ENCODE results near the gene TFB2M.
"Not testable (repeated sequence)": the region's sequence is repeated elsewhere in the genome, so short reads cannot be mapped to it uniquely, and the experiment has no call there.

TFB2M gene

DNA sequence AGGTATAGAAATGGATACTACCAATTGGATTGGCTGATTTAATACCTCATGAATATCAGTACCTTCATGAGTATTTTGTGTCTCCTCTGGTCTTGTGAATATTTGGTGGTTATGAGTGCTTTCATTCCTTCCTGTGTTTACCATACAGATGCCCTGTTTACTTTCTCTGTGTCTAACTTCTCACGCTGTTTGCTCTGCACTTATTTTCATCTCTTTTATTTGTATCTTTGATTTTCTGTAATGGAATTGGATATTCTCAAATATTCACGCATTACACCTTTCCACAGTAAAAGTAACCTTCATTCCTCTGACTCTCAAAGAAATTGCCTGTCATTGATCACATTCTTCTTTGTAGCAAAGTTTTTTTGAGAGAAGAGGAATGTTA lies 17.0 kb upstream of the TFB2M start:
- no peak for DNase-seq (ENCODE audit: low read depth in 2 of 2, low spot score in 1 of 2)

- no peak for DNase-seq (ENCODE audit: low read depth in 2 of 2, low spot score in 1 of 2)
Measured at GRCh38 chr1:246582301-246583055, 16.4 kb upstream of the TFB2M start.

DNA sequence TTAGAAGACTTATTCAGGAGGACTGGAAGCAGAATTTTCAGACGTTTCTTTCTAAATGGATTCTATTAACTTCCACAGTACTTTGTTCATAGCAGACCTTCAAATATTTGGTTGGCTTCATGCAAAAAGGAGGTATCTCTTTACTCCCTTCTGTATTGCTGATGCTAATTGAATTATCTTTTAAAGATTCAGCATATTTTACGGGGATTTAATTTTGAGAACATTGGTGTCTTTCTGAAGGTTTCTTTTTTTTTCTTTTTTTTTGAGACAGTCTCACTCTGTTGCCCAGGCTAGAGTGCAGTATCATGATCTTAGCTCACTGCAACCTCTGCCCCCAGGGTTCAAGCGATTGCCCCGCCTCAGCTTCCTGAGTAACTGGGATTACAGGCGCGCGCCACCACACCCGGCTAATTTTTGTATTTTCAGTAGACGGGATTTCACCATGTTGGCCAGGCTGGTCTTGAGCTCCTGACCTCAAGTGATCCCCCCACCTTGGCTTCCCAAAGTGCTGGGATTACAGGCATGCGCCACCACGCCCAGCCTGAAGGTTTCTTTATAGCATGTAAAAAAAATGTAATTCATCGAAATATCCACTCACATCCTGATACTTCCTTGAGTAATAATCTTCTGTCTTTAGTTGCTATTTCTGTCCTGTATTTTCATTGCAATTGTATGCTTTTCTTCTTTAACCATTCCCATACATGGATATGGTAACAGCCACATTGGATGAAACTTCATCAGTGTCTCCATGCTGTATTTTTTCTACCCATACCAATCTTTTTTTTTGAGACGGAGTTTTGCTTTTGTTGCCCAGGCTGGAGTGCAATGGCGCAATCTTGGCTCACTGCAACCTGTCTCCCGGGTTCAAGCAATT lies 14.7 kb upstream of the TFB2M start:
- DNase-seq (ENCODE audit: low read depth in 2 of 2, low spot score in 1 of 2) = no peak

DNA sequence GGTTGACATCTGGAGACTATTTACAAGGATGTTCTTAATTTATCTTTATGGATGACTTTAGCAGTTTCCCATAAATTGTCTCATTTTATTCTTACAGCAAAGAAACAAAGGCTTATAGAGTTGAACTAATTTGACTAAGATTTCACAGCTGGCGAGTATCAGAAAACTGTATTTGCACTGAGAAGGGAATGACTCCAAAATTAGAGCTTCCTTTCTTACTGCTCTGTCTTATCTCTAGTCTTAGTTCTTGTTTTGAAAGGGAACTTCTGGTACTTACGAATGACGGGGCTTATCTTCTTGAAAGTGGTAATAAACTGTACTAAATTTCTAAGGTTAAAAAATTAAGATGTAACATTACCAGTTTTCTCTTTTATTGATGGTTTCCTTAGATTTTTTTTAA lies 13.8 kb upstream of the TFB2M start:
- DNase-seq (ENCODE audit: low read depth in 2 of 2, low spot score in 1 of 2) = no peak

- no peak for DNase-seq (ENCODE audit: low read depth in 2 of 2, low spot score in 1 of 2)
Measured at GRCh38 chr1:246577720-246578106, 11.7 kb upstream of the TFB2M start.

DNA sequence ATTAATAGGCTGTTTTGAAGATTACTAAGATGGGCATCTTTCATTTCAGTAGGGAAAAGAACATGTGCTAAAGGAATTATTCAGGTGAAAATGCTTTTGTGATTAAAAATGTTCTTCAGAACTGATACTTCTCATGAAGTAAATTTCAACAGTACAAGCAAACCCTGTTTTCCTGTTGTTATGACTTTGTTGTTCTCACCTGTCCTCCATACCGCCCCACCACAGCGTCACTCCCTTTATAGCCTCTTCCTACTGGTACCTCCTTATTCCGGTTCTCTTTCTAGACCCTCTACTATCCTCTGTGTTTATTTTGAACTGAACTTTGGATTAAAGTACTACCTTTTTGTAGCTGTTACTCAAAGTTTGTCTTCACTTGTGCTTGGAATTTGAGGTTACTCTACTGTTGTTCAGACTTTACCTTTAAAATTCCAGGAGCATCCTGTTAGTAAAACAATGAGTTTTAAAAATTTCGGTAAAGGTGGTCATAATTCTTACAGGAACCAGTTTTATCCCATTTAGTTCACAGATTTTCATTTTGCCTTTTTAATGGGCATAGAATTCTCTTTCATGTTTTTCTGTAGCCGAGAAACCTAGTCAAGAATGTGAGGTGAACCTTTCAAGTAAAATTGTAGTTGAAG lies 11.1 kb upstream of the TFB2M start:
- DNase-seq (ENCODE audit: low read depth in 2 of 2, low spot score in 1 of 2) = no peak

DNA sequence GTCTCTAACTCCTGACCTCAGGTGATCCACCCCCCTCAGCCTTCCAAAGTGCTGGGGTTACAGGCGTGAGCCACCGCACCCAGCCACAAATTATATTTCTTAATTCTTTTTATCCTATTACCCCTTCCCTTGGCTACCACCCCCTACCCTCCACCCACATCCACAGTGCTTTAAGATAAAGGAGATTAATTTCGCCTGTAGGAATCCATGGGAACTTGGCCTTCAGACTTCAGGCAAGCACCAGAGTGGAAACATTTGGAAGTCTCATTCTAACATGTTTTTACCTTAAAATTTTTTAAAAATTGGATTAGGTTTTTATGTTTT lies 10.6 kb upstream of the TFB2M start:
- DNase-seq (ENCODE audit: low read depth in 2 of 2, low spot score in 1 of 2) = no peak

- DNase-seq (ENCODE audit: low read depth in 2 of 2, low spot score in 1 of 2) = no peak
Measured at GRCh38 chr1:246573491-246573890, 7.4 kb upstream of the TFB2M start.

DNA sequence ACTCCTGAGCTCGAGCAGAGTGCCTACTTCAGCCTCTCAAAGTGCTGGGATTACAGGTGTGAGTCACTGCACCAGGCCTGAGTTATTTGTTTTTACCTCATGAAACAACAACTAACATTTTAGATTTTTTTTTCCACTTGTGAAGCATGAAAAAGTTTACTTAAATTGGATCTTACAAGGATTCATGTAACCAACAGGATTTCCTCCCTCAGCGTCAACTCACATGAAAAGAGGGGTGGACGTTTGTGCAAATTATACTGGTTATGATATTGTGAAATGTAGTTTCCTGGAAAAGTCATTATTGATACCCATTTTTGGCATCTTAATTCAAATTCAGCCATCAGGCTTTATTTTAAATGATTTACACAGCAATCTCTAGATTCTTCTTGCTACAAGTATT lies 6.7 kb upstream of the TFB2M start:
- no peak for DNase-seq (ENCODE audit: low read depth in 2 of 2, low spot score in 1 of 2)

DNA sequence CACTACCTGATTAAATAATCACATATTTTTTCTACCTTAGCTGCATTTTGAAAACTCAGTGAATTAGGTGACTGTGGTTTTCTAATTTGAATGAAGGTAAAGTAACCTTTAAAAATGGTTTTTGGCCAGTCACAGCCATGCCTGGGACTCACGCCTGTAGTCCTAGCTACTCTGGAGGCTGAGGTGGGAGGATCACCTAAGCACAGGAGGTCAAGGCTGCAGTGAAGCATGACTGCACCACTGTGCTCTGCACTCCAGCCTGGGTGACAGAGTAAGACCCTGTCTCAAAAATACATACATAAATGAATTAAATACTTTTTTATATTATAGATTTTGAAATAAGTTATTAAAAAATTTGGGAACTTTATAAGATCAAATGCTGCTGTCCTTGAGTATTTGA lies 5.9 kb upstream of the TFB2M start:
- DNase-seq (ENCODE audit: low read depth in 2 of 2, low spot score in 1 of 2) = no peak

DNA sequence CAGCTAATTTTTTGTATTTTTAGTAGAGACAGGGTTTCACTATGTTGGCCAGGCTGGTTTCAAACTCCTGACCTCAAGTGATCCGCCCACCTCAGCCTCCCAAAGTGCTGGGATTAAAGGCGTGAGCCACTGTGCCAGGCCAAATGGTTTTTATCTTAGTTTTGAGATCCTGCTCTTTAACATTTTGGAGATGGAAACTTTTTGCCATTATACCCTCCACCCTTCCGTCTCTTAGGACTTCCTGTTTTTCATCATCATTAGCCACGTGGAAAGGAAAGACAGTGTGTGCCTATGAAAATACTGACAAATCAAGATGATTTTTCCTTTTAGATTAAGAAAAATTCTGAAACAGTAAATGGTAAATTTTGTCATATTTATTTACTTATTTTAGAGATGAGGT lies 5.2 kb upstream of the TFB2M start:
- DNase-seq (ENCODE audit: low read depth in 2 of 2, low spot score in 1 of 2) = not testable (repeated sequence)

DNA sequence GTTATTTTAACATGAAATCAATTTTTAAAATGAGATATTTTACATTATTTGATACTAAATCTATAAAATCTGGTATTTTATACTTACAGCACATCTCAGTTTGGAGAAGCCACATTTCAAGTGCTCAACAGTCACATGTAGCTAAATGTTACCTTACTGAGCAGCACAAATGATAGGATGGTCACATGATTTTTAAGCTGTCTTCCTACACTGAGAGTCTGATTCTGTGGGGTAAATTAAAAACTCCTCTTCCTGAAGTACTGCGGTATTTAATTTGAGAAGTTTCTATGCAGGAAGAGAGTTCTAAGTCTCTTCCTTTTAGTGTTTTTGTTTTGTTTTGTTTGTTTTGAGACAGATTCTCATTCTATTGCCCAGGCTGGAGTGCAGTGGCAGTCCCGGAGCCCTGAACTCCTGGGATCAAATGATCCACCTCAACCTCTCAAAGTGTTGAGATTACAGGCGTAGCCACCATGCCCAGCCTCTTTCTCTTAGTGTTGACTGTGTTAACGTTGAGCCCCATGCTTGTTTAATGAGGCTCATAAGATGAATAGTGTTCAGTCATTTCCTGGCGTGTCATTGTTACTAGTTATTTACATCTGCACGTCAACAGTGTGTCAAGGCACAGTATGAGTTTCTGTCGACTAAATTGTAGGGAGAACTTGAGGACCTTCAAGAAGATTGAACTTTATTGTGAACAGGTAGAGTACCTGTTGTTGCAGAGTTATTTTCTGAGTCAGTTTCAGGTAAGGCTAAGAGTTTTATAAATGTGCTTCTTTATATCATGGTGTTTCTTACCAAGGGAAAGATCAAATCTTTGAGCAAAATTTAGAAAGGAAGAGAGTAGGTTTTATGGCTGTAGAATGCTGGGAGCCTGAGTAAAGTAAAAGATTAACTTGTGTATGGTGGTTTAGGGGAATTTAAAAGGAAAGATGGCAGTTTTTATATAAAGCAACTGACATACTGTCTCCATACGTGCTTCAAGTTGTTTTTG lies 3.5 kb upstream of the TFB2M start:
- no peak for DNase-seq (ENCODE audit: low read depth in 2 of 2, low spot score in 1 of 2)

DNA sequence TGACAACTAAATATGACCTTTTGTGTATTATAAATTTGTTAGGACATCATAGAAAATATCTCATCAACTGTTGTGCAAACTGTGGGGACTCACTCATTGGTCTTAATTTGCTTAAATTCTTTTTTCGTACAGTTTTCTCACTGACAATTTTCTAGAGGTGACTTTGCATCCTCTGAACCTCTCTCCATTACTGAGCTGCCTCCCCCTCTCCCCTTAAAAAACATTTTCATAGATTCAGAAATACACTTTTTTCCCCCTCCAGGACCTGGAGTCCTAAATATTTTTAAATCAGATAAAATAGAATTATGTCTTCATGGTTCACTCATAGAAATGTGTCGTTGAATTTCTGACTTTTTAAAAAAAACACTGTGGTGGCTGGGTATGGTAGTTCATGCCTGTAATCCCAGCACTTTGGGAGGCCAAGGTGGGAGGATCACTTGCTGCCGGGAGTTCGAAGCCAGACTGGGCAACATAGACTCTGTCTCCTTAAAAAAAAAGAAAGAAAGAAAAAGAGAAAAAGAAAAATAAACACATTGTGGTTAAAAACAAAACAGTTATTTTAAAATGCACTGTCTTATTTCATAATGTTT lies 1.7 kb upstream of the TFB2M start:
- no peak for DNase-seq (ENCODE audit: low read depth in 2 of 2, low spot score in 1 of 2)

DNA sequence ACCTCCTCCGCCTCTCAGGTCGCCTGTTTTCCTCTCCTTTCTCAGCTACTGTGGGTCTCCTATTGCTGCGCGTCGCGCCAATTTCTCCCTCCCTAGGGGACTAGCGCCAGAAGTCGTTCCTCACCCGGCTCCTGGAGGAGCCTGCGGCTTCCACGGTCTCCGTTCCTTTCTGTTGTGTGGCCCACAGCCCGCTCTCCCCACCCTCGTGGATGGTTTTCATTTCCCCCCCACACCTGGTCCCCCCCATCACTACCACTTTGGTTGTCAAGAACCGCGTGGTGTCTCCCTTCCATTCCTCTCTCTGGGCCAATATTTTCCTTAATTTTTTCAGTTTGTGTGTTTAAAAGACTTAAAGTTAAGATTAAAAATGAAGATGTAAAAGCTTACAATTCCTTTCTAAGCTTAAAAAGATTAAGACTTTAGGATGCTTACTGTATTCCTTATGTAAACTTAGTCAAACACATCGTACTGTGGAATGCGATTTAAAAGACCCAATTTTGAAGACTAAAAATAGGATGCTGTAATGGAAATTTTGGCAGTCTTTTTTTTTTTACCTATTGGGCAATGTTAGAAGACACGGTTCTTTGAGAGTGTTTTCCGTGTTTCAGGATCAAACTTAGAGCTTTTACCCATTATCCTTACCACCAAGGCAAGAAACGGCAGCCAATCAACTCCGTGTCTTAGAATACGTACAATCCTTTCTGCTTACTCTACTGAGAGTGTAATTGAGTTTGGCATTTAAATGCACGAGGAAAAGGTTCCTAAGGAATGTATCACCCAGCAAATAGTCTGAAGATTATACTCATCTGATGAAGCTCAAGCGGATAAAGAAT lies 968 bp upstream of the TFB2M start:
- peak; percentile 10 to 17 for DNase-seq (ENCODE audit: low read depth in 2 of 2, low spot score in 1 of 2)

GRCh38 chr1:246565751-246566127 lies 322 bp downstream of the TFB2M start:
- DNase-seq (ENCODE audit: low read depth in 2 of 2, low spot score in 1 of 2) = no peak

DNA sequence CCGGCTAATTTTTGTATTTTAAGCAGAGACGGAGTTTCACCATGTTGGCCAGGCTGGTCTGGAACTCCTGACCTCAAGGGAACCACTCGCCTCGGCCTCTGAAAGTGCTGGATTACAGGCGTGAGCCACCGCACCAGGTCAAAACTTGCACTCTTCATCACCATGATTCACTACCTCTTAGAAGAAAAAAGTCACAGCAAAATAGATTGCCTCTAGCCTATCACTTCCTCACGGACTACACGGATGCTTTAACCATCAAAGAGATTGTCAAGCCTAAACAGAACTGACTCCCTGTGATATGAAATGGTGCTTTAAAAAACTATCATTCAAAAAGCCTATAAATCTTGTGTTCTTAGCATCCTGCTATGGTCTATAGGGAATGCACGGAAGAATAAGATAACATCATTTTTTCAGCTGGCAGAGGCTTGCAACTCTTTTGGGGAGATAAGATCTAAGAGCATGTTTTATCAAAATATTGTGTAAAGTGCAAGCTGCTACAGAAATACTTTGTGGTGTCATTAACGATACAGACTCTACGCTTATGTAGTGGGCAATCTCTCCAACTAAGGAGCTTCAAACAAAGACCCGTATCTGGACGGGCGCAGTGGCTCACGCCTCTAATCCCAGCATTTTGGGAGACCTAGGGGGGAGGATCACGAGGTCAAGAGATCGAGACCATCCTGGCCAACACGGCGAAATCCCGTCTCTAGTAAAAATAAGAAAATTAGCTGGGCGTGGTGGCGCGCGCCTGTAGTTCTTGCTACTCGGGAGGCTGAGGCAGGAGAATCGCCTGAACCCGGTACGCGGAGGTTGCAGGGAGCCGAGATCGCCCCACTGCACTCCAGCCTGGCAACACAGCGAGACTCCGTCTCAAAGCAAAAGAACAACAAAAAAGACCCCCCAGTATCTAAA lies 966 bp downstream of the TFB2M start:
- DNase-seq (ENCODE audit: low read depth in 2 of 2, low spot score in 1 of 2) = no peak

DNA sequence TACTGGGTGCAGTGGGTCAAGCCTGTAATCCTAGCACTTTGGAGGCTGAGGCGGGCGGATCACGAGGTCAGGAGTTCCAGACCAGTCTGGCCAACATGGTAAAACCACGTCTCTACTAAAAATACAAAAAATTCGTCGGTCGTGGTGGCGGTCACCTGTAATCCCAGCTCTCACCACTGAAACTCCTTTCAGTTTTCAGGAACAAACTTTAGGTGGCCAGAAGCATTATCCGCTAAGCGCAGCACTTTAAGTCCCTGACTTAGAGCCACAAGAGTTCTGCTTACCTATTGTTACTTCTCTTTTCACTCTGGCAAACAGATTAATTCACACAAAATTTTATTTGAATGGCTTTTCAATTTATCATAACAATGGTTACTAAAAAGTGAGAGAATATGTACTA lies 5.2 kb downstream of the TFB2M start:
- not testable (repeated sequence) for DNase-seq (ENCODE audit: low read depth in 2 of 2, low spot score in 1 of 2)

DNA sequence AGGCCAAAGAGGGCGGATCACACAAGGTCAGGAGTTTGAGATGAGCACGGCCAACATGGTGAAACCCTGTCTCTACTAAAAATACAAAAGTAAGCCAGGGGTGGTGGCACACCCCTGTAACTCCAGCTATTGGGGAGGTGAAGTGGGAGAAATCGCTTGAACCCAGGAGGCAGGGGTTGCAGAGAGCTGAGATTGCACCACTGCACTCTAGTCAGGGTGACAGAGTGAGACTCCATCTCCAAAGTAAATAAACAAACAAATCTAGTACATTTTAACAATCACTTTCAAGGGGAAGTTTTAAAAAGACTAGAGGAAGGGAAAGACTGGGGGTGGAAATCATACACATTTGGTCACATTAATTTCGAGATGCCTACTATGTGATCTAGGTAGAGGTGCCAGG lies 6.8 kb downstream of the TFB2M start:
- DNase-seq (ENCODE audit: low read depth in 2 of 2, low spot score in 1 of 2) = no peak

DNA sequence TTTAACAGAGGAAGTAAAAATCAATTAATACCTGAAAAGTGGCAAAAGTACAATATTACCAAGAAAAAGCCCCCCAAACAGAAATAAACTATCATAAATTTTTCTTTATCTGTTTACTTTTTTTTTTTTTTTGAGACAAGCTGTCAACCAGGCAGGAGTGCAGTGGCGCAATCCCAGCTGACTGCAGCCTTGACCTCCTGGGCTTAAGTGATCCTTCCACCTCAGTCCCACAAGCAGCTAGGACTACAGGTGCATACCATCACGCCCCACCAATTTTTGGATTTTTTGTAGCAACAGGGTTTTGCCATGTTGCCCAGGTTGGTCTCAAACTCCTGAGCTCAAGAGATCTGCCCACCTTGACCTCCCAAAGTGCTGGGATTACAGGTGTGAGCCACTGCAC lies 8.0 kb downstream of the TFB2M start:
- no peak for DNase-seq (ENCODE audit: low read depth in 2 of 2, low spot score in 1 of 2)
